IMR-90 (cell line): Measurements from ENCODE around the gene PTPN5. TPM values are rescaled to one million over a fixed set of nuclear protein-coding genes. Genes with fewer than 3 reads are reported as not detected.

Experiments
- ATAC-seq: fragments of 200-7000 bp; cut with Tn5 transposase; 2 replicates; pipeline ENCODE4 v1.9.1; 2020; ENCODE audit warnings: low read depth, mild to moderate bottlenecking, moderate library complexity
- BruUV-seq: library from RNA; stranded (reverse); fragments of 400-500 nt; replicated peaks from 2 replicates; lab custom pipeline; 2021; lab: Mats Ljungman, UMichigan
- CTCF ChIA-PET: fragments of 300-600 bp; formaldehyde crosslinking; extraction: SDS; loops from one replicate; lab custom pipeline; 2021; ENCODE audit warnings: antibody characterized with exemption; lab: Yijun Ruan, JAX
- POLR2A ChIA-PET: fragments of 300-600 bp; sonication (Branson Sonifier 250); formaldehyde crosslinking; loops from one replicate; lab custom pipeline; 2022; ENCODE audit warnings: antibody characterized with exemption; ENCODE audit not compliant: unreplicated experiment; lab: Charles Lee
- DNase-seq: peaks from one replicate; pipeline ENCODE4 v3.0.0; 2013
- H2AFZ ChIP-seq: replicated peaks from 2 replicates; pipeline ENCODE3; 2013; ENCODE audit warnings: low read length, mild to moderate bottlenecking; ENCODE audit not compliant: poor library complexity
- H2AK5ac ChIP-seq: 2 replicates; pipeline ENCODE4 v1.6.1; 2013; ENCODE audit warnings: low read depth, low read length, inconsistent platforms
- H2AK9ac ChIP-seq: replicated peaks from 2 replicates; pipeline ENCODE3; 2013; ENCODE audit warnings: mild to moderate bottlenecking, low read depth, low read length, moderate library complexity; ENCODE audit not compliant: poor library complexity
- H2BK120ac ChIP-seq: 2 replicates; pipeline ENCODE4 v1.6.1; 2013; ENCODE audit warnings: low read depth, low read length, inconsistent platforms
- H2BK15ac ChIP-seq: 3 replicates; pipeline ENCODE4 v1.6.1; 2013; ENCODE audit warnings: low read depth, low read length, inconsistent platforms
- H2BK20ac ChIP-seq: 2 replicates; pipeline ENCODE4 v1.6.1; 2013; ENCODE audit warnings: low read depth, mild to moderate bottlenecking, inconsistent platforms, low read length, moderate library complexity
- H2BK5ac ChIP-seq: 2 replicates; pipeline ENCODE4 v1.6.1; 2013; ENCODE audit warnings: mild to moderate bottlenecking, low read depth, low read length, inconsistent platforms; ENCODE audit not compliant: poor library complexity, severe bottlenecking
- H3K14ac ChIP-seq: replicated peaks from 2 replicates; pipeline ENCODE4 v1.6.1; 2013; ENCODE audit warnings: low read depth, low read length, inconsistent platforms
- H3K18ac ChIP-seq: 2 replicates; pipeline ENCODE4 v1.6.1; 2013; ENCODE audit warnings: low read depth, low read length, control low read depth
- H3K23ac ChIP-seq: 2 replicates; pipeline ENCODE4 v1.6.1; 2013; ENCODE audit warnings: low read depth, low read length, inconsistent platforms
- H3K27ac ChIP-seq: 2 replicates; pipeline ENCODE4 v1.5.1; 2013; ENCODE audit warnings: mild to moderate bottlenecking, control low read depth, low read length; ENCODE audit not compliant: insufficient read depth
- H3K27me3 ChIP-seq: 2 replicates; pipeline ENCODE4 v1.6.1; 2013; ENCODE audit warnings: low read length; ENCODE audit not compliant: control insufficient read depth, insufficient read depth
- H3K36me3 ChIP-seq: 2 replicates; pipeline ENCODE4 v1.6.1; 2013; ENCODE audit warnings: low read length, mixed read lengths; ENCODE audit not compliant: control insufficient read depth, insufficient read depth
- H3K4ac ChIP-seq: 2 replicates; pipeline ENCODE4 v1.6.1; 2013; ENCODE audit warnings: low read depth, low read length, inconsistent platforms
- H3K4me1 ChIP-seq: 2 replicates; pipeline ENCODE4 v1.6.1; 2013; ENCODE audit warnings: low read length, mixed read lengths; ENCODE audit not compliant: control insufficient read depth, insufficient read depth
- H3K4me2 ChIP-seq: 2 replicates; pipeline ENCODE4 v1.6.1; 2013; ENCODE audit warnings: low read depth, mild to moderate bottlenecking, control low read depth, low read length, moderate library complexity
- H3K4me3 ChIP-seq: 2 replicates; pipeline ENCODE4 v1.5.1; 2013; ENCODE audit warnings: low read depth, mild to moderate bottlenecking, control low read depth, low read length, moderate library complexity; ENCODE audit not compliant: insufficient read depth
- H3K56ac ChIP-seq: 2 replicates; pipeline ENCODE4 v1.6.1; 2013; ENCODE audit warnings: low read length, inconsistent platforms; ENCODE audit not compliant: insufficient read depth; ENCODE audit errors: extremely low read depth
- H3K79me1 ChIP-seq, 2 experiments: 2 replicates each; pipeline ENCODE4 v1.6.1; 2013; ENCODE audit warnings: low read length in 2 of 2, inconsistent platforms in 1 of 2, low read depth in 1 of 2
- H3K9ac ChIP-seq: 2 replicates; pipeline ENCODE4 v1.6.1; 2013; ENCODE audit warnings: low read depth, low read length, control low read depth
- H3K9me1 ChIP-seq: 2 replicates; pipeline ENCODE4 v1.6.1; 2013; ENCODE audit warnings: low read length, inconsistent platforms; ENCODE audit not compliant: insufficient read depth
- H3K9me3 ChIP-seq: 2 replicates; pipeline ENCODE4 v1.6.1; 2013; ENCODE audit warnings: low read length; ENCODE audit not compliant: control insufficient read depth, insufficient read depth
- H4K20me1 ChIP-seq: 2 replicates; pipeline ENCODE4 v1.6.1; 2013; ENCODE audit warnings: low read length, inconsistent platforms; ENCODE audit not compliant: insufficient read depth
- H4K5ac ChIP-seq: 2 replicates; pipeline ENCODE4 v1.6.1; 2013; ENCODE audit warnings: mild to moderate bottlenecking, low read depth, low read length, control low read depth
- H4K8ac ChIP-seq, 2 experiments: 2 replicates each; pipeline ENCODE4 v1.6.1; 2013; ENCODE audit warnings: low read depth in 2 of 2, low read length in 2 of 2, control low read depth in 1 of 2, inconsistent platforms in 1 of 2
- H4K91ac ChIP-seq: 2 replicates; pipeline ENCODE4 v1.6.1; 2013; ENCODE audit warnings: low read depth, low read length, inconsistent platforms; ENCODE audit not compliant: insufficient read depth
- BHLHE40 ChIP-seq: fragments of 150-350 bp; IDR thresholded peaks from 2 replicates; pipeline ENCODE4 v1.6.1; 2016; ENCODE audit warnings: mild to moderate bottlenecking, low read depth, low read length
- CEBPB ChIP-seq: IDR thresholded peaks from 2 replicates; pipeline ENCODE4 v1.6.1; 2012; ENCODE audit warnings: low read depth, low read length, improper control_type of control experiment
- CHD1 ChIP-seq: IDR thresholded peaks from 2 replicates; pipeline ENCODE4 v1.6.1; 2012; ENCODE audit warnings: low read depth, low read length, improper control_type of control experiment
- CTCF ChIP-seq: conservative IDR thresholded peaks from 2 replicates; pipeline ENCODE4 v1.5.1; 2012; ENCODE audit warnings: mild to moderate bottlenecking, low read depth, low read length, improper control_type of control experiment
- ELK1 ChIP-seq: fragments of 150-350 bp; IDR thresholded peaks from 2 replicates; pipeline ENCODE4 v1.6.1; 2016; ENCODE audit warnings: low read depth, mild to moderate bottlenecking, low read length, moderate library complexity, borderline replicate concordance
- FOS ChIP-seq: fragments of 150-350 bp; IDR thresholded peaks from 2 replicates; pipeline ENCODE4 v1.6.1; 2016; ENCODE audit warnings: low read depth, low read length
- MAFK ChIP-seq: IDR thresholded peaks from 2 replicates; pipeline ENCODE4 v1.6.1; 2012; ENCODE audit warnings: low read depth, low read length, improper control_type of control experiment
- MAZ ChIP-seq: IDR thresholded peaks from 2 replicates; pipeline ENCODE4 v1.6.1; 2012; ENCODE audit warnings: low read depth, mild to moderate bottlenecking, low read length, improper control_type of control experiment, moderate library complexity, borderline replicate concordance
- MXI1 ChIP-seq: IDR thresholded peaks from 2 replicates; pipeline ENCODE4 v1.6.1; 2012; ENCODE audit warnings: low read depth, mild to moderate bottlenecking, low read length, moderate library complexity, borderline replicate concordance
- POLR2A ChIP-seq: IDR thresholded peaks from 2 replicates; pipeline ENCODE4 v1.6.1; 2012; ENCODE audit warnings: mild to moderate bottlenecking, low read depth, low read length
- RAD21 ChIP-seq: IDR thresholded peaks from 2 replicates; pipeline ENCODE4 v1.6.1; 2012; ENCODE audit warnings: low read length, improper control_type of control experiment
- SMC3 ChIP-seq: fragments of 150-350 bp; IDR thresholded peaks from 2 replicates; pipeline ENCODE4 v1.6.1; 2016; ENCODE audit warnings: low read depth, mild to moderate bottlenecking, antibody characterized with exemption, low read length, moderate library complexity
- USF2 ChIP-seq: fragments of 150-350 bp; IDR thresholded peaks from 2 replicates; pipeline ENCODE4 v1.6.1; 2017; ENCODE audit warnings: mild to moderate bottlenecking, antibody characterized with exemption, low read length, low read depth
- WGBS, 2 experiments: methylation state at CpG; one replicate each; pipeline versions ENCODE4 v1.1.5 to v1.1.7; 2013; ENCODE audit warnings: missing lambda C conversion rate in 2 of 2; ENCODE audit not compliant: insufficient read length in 1 of 2; ENCODE audit errors: extremely low coverage in 2 of 2; 5-methylcytosine and 5-hydroxymethylcytosine counted together
- dilution Hi-C: fragments of 300-500 bp; cut with HindIII; formaldehyde crosslinking; loops from one replicate; pipeline ENCODE4 v1.14.3; 2018; ENCODE audit warnings: low sequenced_read_pairs; ENCODE audit not compliant: unreplicated experiment
- in situ Hi-C: fragments of 300-500 bp; cut with MboI; formaldehyde crosslinking; loops from 3 replicates; pipeline ENCODE4 v1.14.3; 2019; ENCODE audit warnings: low sequenced_read_pairs, inconsistent platforms, mixed read lengths
- intact Hi-C: fragments of 100-400 bp; cut with micrococcal nuclease; formaldehyde crosslinking; loops from 2 replicates; pipeline ENCODE4 v1.10.0; 2022
- polyA plus RNA-seq, 3 experiments: library from polyadenylated mRNA; depleted of rRNA; stranded (reverse); fragments of >200 nt; gene quantifications; 2 replicates each; pipeline ENCODE4 v1.2.3, GENCODE V29; 2012; ENCODE audit warnings: low replicate concordance in 1 of 3
- total RNA-seq: library from RNA; depleted of rRNA; stranded (reverse); fragments of >200 nt; gene quantifications from 2 replicates; pipeline ENCODE4 v1.2.3, GENCODE V29; 2012

Gene PTPN5
- total and polyA plus RNA-seq, 2 of the 4 experiments (the other 2 are of a cell fraction), result not detected

GRCh38 chr11:18699848-18700261, 91.7 kb downstream of the PTPN5 start:
- Histone ChIP-seq H3K14ac (no peak overlapping the region), H3K18ac (no peak overlapping the region), H3K56ac (no peak overlapping the region), H3K27ac (no peak overlapping the region), H2BK120ac (no peak overlapping the region), H3K9me3 (no peaks in the 10 kb centered on the region), H3K4me1 (peaks cover 3% of the 10 kb centered on the region), H3K27me3 (peaks cover 12% of the 10 kb centered on the region; the same call in 1 of the 2 replicates), H2BK15ac (no peak overlapping the region), H2BK5ac (no peak overlapping the region), H3K23ac (no peak overlapping the region), H2AK9ac (peak overlapping the region; percentile 38), H3K9me1 (peaks cover 3% of the 10 kb centered on the region; the same call in 1 of the 2 replicates), H3K36me3 (no peaks in the 10 kb centered on the region), H4K91ac (no peak overlapping the region), H4K8ac (no peak overlapping the region), H2BK20ac (no peak overlapping the region), H2AFZ (peak overlapping the region; percentile 96), H4K20me1 (no peaks in the 10 kb centered on the region), H3K4me3 (no peak overlapping the region), H2AK5ac (no peak overlapping the region), H3K4ac (no peak overlapping the region), H4K5ac (no peak overlapping the region), H3K79me1 (no peaks in the 10 kb centered on the region), H3K9ac (no peak overlapping the region), H3K4me2 (peak overlapping the region; percentile 43; the same call in 1 of the 2 replicates)
- dilution Hi-C loops, result no loop called here
- ChIA-PET CTCF (no interaction called here), POLR2A (interaction anchor here (0.7 kb wide), 1 partner anchor 1394 kb away, joined by 3 read pairs; no protein-coding TSS in a partner anchor)
- no TSS peak for BruUV-seq
- intact Hi-C loops, result no loop called here
- no peak for ATAC-seq
- no peak for DNase-seq
- no peak for TF ChIP-seq FOS
- no peak for TF ChIP-seq RAD21
- TF ChIP-seq MAZ, result no peak
- TF ChIP-seq BHLHE40, result no peak
- no peak for TF ChIP-seq CHD1
- no peak for TF ChIP-seq CEBPB
- no peak for TF ChIP-seq MAFK
- no peak for TF ChIP-seq POLR2A
- TF ChIP-seq USF2, result no peak
- TF ChIP-seq SMC3, result no peak
- no peak for TF ChIP-seq ELK1
- TF ChIP-seq MXI1, result no peak
- no peak for TF ChIP-seq CTCF
- in situ Hi-C loops, result no loop called here
- no CpG with 5 or more reads among the region's 3 CpGs for WGBS, 2 experiments
